Measurements from ENCODE around the gene C12orf43. TPM values are rescaled to one million over a fixed set of nuclear protein-coding genes. Genes with fewer than 3 reads are reported as not detected.

Gene C12orf43
- total RNA-seq, 2 donors from 2014 or later = 12.3 to 12.7 TPM

GRCh38 chr12:120965534-120966091, 50.7 kb downstream of the C12orf43 start:
- no peaks in the 10 kb centered on the region for H3K4me1 ChIP-seq (ENCODE audit: control insufficient read depth in 1 of 2, low read depth in 2 of 2)
- H3K27me3 ChIP-seq (replicated peaks; ENCODE audit: insufficient read depth) = no peaks in the 10 kb centered on the region
- H3K27ac ChIP-seq = no peak overlapping the region
- no peaks in the 10 kb centered on the region for H3K36me3 ChIP-seq
- TF ChIP-seq CTCF (IDR thresholded peaks at IDR 0.05) = no peak
- H3K9me3 ChIP-seq = no peaks in the 10 kb centered on the region
- DNase-seq (ENCODE audit: low spot score) = no peak
- H3K4me3 ChIP-seq = no peak overlapping the region
- no peak for ATAC-seq (ENCODE audit: insufficient number of reproducible peaks, low FRiP score, low read depth)

- no peak overlapping the region for H3K27ac ChIP-seq
- H3K4me1 ChIP-seq (ENCODE audit: control insufficient read depth in 1 of 2, low read depth in 2 of 2) = no peaks in the 10 kb centered on the region
- no peaks in the 10 kb centered on the region for H3K36me3 ChIP-seq
- H3K4me3 ChIP-seq = no peak overlapping the region
- no peak for TF ChIP-seq CTCF (IDR thresholded peaks at IDR 0.05)
- DNase-seq (ENCODE audit: low spot score) = no peak
- ATAC-seq (ENCODE audit: insufficient number of reproducible peaks, low FRiP score, low read depth) = no peak
- no peaks in the 10 kb centered on the region for H3K27me3 ChIP-seq (replicated peaks; ENCODE audit: insufficient read depth)
- no peaks in the 10 kb centered on the region for H3K9me3 ChIP-seq
Observed at GRCh38 chr12:120964298-120964697, 52.0 kb downstream of the C12orf43 start.

- Histone ChIP-seq H3K4me1 (ENCODE audit: control insufficient read depth in 1 of 2, low read depth in 2 of 2) (no peaks in the 10 kb centered on the region), H3K27ac (no peak overlapping the region), H3K4me3 (no peak overlapping the region), H3K9me3 (no peaks in the 10 kb centered on the region), H3K36me3 (no peaks in the 10 kb centered on the region), H3K27me3 (replicated peaks; ENCODE audit: insufficient read depth) (no peaks in the 10 kb centered on the region)
- no peak for ATAC-seq (ENCODE audit: insufficient number of reproducible peaks, low FRiP score, low read depth)
- DNase-seq (ENCODE audit: low spot score) = no peak
- no peak for TF ChIP-seq CTCF (IDR thresholded peaks at IDR 0.05)
Observed at GRCh38 chr12:120962532-120963020, 53.7 kb downstream of the C12orf43 start.

- ATAC-seq (ENCODE audit: insufficient number of reproducible peaks, low FRiP score, low read depth) = no peak
- DNase-seq (ENCODE audit: low spot score) = no peak
- no peaks in the 10 kb centered on the region for H3K4me1 ChIP-seq (ENCODE audit: control insufficient read depth in 1 of 2, low read depth in 2 of 2)
- H3K27ac ChIP-seq = no peak overlapping the region
- no peak overlapping the region for H3K4me3 ChIP-seq
- no peaks in the 10 kb centered on the region for H3K9me3 ChIP-seq
- no peaks in the 10 kb centered on the region for H3K27me3 ChIP-seq (replicated peaks; ENCODE audit: insufficient read depth)
- TF ChIP-seq CTCF (IDR thresholded peaks at IDR 0.05) = no peak
- no peaks in the 10 kb centered on the region for H3K36me3 ChIP-seq
Observed at GRCh38 chr12:120961604-120962531, 54.4 kb downstream of the C12orf43 start.

GRCh38 chr12:120960657-120961056, 55.6 kb downstream of the C12orf43 start:
- TF ChIP-seq CTCF (IDR thresholded peaks at IDR 0.05) = no peak
- H3K27ac ChIP-seq = no peak overlapping the region
- DNase-seq (ENCODE audit: low spot score) (no peak), ATAC-seq (ENCODE audit: insufficient number of reproducible peaks, low FRiP score, low read depth) (no peak)
- no peak overlapping the region for H3K4me3 ChIP-seq
- no peaks in the 10 kb centered on the region for H3K9me3 ChIP-seq
- no peaks in the 10 kb centered on the region for H3K36me3 ChIP-seq
- H3K27me3 ChIP-seq (replicated peaks; ENCODE audit: insufficient read depth) = no peaks in the 10 kb centered on the region
- no peaks in the 10 kb centered on the region for H3K4me1 ChIP-seq (ENCODE audit: control insufficient read depth in 1 of 2, low read depth in 2 of 2)

Data from thoracic aorta (tissue), 2 donors.